Lower leg skin (tissue), 4 donors: ENCODE data around the gene UBAP1L. TPM values are rescaled to one million over a fixed set of nuclear protein-coding genes. Genes with fewer than 3 reads are reported as not detected.
A peak's percentile ranks its signal among the peaks of the same experiment; 100 is the strongest.

Experiments
- DNase-seq, 2 donors: peaks; one replicate each; pipeline ENCODE4 v3.0.0-alpha.2; 2019; ENCODE audit warnings: low spot score in 2 of 2
- H3K4me3 ChIP-seq: fragments of 200-600 bp; sonication (generic); 2 replicates; pipeline ENCODE4 v1.5.1; 2017; ENCODE audit warnings: mild to moderate bottlenecking, low read depth; ENCODE audit not compliant: poor library complexity, severe bottlenecking
- POLR2A ChIP-seq, 2 donors: fragments of 450-650 bp; IDR thresholded peaks; one replicate each; pipeline ENCODE4 v1.6.1; 2016 to 2017; ENCODE audit warnings: antibody characterized with exemption in 2 of 2, mild to moderate bottlenecking in 1 of 2, moderate library complexity in 1 of 2
- WGBS, 2 donors: methylation state at CpG; one replicate each; pipeline ENCODE4 v1.1.5; 2018; 5-methylcytosine and 5-hydroxymethylcytosine counted together
- intact Hi-C: fragments of 100-400 bp; cut with DNase I; formaldehyde crosslinking; loops from one replicate; pipeline ENCODE4 v1.15.0; 2023; ENCODE audit warnings: low total_unique reads
- total RNA-seq, 4 donors: library from RNA; depleted of rRNA; stranded (reverse); fragments of >200 nt; gene quantifications; one replicate each; pipeline ENCODE4 v1.1.0, GENCODE V29; 2016
- TF ChIP-seq, protein P1 (sequence below), 3 donors: fragments of 450-650 bp; IDR thresholded peaks; one replicate each; pipeline ENCODE4 v1.5.1; 2016; ENCODE audit warnings: antibody characterized with exemption in 3 of 3, mild to moderate bottlenecking in 3 of 3, moderate library complexity in 2 of 3

UBAP1L gene
- total RNA-seq, 4 donors from 2014 or later = 1.7 to 3.3 (median 3.0) TPM

DNA sequence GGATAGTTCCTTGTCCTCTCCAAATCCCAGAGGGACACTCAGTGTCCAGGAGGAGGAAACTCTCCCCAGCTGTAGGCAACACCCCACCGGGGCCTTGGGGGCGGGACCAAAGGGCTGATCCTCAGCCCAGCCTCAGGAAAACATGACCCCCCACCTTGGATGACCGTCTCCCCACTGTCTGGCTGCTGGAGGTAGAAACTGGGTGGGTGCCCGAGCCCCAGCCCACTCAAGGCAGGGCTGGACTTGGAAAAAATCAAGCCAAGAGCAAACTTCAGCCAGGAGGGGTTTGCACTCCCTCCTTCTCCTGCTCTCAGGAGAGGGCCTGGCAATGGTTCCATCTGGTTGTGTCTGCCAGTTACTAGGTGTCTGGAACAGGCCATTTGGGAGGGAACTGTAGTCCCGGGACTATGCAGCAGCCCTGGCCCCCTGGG lies 43.6 kb downstream of the UBAP1L start:
- H3K4me3 ChIP-seq = no peak overlapping the region
- TF ChIP-seq POLR2A (IDR thresholded peaks at IDR 0.05) = no peak
- TF ChIP-seq, protein P1, sequence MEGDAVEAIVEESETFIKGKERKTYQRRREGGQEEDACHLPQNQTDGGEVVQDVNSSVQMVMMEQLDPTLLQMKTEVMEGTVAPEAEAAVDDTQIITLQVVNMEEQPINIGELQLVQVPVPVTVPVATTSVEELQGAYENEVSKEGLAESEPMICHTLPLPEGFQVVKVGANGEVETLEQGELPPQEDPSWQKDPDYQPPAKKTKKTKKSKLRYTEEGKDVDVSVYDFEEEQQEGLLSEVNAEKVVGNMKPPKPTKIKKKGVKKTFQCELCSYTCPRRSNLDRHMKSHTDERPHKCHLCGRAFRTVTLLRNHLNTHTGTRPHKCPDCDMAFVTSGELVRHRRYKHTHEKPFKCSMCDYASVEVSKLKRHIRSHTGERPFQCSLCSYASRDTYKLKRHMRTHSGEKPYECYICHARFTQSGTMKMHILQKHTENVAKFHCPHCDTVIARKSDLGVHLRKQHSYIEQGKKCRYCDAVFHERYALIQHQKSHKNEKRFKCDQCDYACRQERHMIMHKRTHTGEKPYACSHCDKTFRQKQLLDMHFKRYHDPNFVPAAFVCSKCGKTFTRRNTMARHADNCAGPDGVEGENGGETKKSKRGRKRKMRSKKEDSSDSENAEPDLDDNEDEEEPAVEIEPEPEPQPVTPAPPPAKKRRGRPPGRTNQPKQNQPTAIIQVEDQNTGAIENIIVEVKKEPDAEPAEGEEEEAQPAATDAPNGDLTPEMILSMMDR (IDR thresholded peaks at IDR 0.05) = no peak
- no peak for DNase-seq
- 58 to 61% methylated on average over 5 of the region's 5 CpGs for WGBS, 2 donors
- intact Hi-C loops = no loop called here

DNA sequence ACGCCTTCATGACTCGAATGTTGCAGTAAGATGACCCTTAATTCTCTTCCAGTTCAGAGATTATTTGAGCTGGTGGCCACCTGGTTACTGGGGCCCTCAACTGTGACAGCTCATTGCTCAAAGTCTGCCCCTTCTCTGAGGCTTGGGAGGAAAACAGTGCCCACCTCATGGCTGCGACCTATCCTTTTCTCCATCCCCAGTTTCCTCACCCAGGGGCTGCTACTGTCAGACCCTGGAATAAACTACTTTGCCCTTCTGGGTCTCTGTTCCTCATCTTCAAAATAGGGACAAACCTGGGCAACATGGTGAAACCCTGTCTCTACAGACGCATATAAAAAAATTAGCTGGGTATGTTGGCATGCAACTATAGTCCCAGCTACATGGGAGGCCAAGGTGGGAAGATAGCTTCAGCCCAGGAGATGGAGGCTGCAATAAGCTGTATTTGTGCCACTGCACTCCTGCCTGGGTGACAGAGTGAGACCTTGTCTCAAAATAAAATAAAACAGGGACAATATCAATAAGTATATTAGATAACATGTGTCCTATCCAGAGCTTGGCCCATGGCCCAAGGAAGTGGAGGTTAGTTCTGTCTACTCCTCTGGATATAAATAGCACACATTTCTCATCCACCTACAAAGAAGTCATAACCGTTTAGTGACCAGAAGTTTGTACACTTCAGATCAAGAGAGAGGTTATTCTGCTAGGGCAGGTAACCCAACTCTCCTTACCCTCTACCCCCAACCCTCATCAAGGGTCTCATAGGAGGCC lies 45.0 kb downstream of the UBAP1L start:
- TF ChIP-seq POLR2A (IDR thresholded peaks at IDR 0.05) = no peak
- TF ChIP-seq, protein P1 (IDR thresholded peaks at IDR 0.05) = no peak
- DNase-seq = no peak
- no peak overlapping the region for H3K4me3 ChIP-seq
- 80% methylated on average over 5 of the region's 5 CpGs for WGBS, 2 donors
- intact Hi-C loops = no loop called here

DNA sequence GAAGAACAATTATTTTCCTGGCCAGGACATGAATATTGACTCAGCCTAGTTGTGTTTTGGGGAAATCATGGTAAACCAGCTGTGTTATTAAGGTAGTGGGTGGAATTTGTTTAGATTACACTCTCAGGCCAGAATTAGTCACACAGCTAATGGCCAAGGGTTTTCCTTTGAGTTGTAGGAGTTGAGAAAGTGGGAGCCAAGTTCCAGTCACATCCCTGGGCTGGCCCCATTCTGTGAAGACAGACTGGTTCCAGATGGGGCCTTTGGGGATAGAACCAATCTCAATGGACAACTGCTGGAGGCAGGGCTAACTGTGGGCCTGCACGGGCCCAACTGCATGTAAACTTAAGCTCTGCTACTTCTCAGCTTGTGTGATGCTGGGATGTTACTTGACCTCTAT lies 45.8 kb downstream of the UBAP1L start:
- intact Hi-C loops = no loop called here
- TF ChIP-seq POLR2A (IDR thresholded peaks at IDR 0.05) = no peak
- TF ChIP-seq, protein P1 (IDR thresholded peaks at IDR 0.05) = no peak
- H3K4me3 ChIP-seq = no peak overlapping the region
- WGBS, 2 donors = 50 to 100% methylated on average over 1 of the region's 1 CpG
- no peak for DNase-seq

DNA sequence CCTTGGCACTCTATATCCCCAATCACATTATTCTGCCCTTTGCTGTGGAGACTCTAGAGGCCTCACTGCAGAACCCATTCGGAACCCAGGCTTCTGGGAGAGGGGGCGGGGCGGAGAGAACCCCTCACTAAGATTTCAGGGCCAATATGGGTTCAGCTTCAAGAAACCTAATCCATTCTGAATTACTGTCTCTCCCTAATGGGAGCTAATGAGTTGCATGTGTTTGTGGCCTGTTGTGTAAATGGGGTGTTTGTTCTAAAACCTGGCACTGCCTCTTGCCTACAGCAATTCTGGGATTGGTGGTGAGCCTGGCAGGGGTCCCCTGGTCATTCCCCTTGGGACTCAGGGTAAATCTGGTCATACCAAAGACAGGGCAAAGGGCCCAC lies 46.6 kb downstream of the UBAP1L start:
- no peak overlapping the region for H3K4me3 ChIP-seq
- no peak for DNase-seq
- intact Hi-C loops = no loop called here
- TF ChIP-seq, protein P1 (IDR thresholded peaks at IDR 0.05) = no peak
- TF ChIP-seq POLR2A (IDR thresholded peaks at IDR 0.05) = no peak
- WGBS, 2 donors = 63 to 80% methylated on average over 3 of the region's 3 CpGs

DNA sequence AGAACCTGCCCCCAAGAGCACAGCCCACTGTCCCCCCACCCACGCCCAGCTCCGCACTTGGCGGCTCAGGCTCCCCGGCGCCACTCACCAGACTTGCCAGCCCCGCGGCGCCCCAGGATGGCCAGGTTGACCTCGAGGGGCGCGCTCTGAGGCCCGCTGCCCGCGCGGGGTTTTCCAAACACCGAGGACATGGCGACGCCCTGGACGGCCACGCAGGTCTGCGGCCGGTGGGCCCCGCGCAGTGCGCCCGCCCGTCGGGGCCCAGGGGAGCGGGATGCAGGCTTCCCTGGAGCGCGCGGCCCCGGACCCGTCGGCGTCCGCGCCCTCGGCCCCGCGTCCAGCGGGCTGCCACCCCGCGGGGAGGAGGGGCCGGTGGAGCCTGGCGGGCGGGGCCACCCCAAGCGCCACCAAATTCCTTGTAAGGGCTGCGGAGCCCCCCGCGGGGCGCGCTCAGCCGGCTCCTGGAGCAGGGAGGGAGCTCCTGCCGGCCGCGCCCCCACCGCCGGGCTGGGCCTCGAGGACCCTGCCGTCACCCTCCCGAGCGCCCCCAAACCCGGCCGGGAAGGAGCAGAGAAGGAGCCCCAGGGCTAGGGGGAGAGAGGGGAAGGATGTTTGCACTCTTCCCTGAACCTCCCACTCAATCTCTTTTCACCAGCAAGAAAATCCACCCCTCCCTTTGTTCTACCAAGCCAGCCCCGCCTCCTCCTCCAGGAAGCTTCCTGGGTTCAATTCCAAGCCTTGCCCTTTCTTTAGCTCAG lies 47.2 kb downstream of the UBAP1L start, which contains the start of gene RASL12:
TSS of gene RASL12 (minus strand) at position 347 of the 758 bp plus-strand sequence. CDS start at position 191, 156 bp downstream.
- peak within 1 kb of the TSS; percentile 13 for H3K4me3 ChIP-seq
- no peak for DNase-seq
- intact Hi-C loops = no loop called here
- WGBS, 2 donors = 3 to 8% methylated on average over 31 to 47 of the region's 66 CpGs
- TF ChIP-seq, protein P1 (IDR thresholded peaks at IDR 0.05) = no peak
- no peak for TF ChIP-seq POLR2A (IDR thresholded peaks at IDR 0.05)
